ENCODE measurements around the gene TMEM143.
A peak's percentile ranks its signal among the peaks of the same experiment; 100 is the strongest.
"Not testable (repeated sequence)": the region's sequence is repeated elsewhere in the genome, so short reads cannot be mapped to it uniquely, and the experiment has no call there.

TMEM143 gene

GRCh38 chr19:48321622-48322591 is 41.8 kb downstream of the TMEM143 start:
- peak; percentile 99 for DNase-seq

GRCh38 chr19:48321372-48321621 is 42.4 kb downstream of the TMEM143 start:
- peak; percentile 99 for DNase-seq

GRCh38 chr19:48319647-48320541 is 43.8 kb downstream of the TMEM143 start:
- DNase-seq = peak; percentile 81

GRCh38 chr19:48318286-48318987 is 45.3 kb downstream of the TMEM143 start:
- DNase-seq = no peak

GRCh38 chr19:48317708-48317960 is 46.1 kb downstream of the TMEM143 start:
- not testable (repeated sequence) for DNase-seq

DNA sequence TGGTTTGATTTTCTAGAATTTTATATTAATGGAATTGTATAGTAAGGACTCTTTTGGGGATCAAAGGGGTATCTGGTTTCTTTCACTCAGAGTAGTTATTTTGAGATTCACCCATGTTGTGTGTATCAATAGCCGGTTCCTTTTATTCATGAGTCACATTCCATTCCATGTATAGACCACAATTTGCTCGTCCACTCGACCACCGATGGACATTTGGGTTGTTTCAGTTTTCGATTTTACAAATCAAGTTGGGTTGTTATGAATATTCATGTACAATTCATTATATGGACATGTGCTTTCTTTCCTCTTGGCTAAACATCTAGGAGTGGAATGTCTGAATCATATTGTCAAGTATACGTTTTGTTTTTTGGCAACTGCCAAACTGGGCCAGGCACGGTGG is 48.0 kb downstream of the TMEM143 start:
- no peak for DNase-seq

DNA sequence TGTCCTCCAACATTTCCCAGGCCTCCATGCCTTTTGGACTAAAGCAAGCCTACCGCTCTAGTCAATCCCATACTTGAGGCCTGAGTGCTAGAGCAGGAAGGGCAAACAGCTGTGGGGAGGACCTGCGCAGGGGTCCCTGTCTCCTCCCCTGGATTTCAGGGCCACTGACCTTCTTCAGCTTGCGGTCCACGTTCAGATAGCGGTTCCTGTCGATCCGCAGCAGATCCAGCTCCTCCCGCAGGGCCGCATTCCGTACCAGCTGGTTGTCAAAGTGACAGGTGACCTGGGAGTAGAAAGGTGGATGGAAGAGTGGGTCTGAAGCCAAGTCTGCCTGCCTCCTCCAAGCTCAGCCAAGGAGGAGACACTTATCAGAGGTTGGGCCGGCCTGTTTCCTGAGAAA is 52.4 kb downstream of the TMEM143 start:
- DNase-seq = no peak

DNA sequence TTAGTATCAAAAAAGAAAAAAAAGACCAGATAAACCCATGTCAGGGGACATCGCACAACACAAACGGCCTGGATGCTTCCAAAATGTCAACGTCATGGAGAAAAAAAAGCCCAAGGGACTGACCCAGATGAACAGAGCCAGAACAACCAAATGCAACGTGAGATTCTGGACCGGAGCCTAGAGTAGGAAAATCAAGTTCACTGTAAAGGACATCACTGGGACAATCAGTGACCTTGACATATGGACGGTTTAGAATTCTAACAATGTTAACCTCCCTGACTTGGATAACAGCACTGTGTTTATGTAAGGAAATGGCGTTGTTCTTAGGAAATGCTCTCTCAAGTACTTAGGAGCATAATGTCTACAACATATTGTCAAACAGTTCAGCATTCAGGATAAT is 53.5 kb downstream of the TMEM143 start:
- no peak for DNase-seq

- DNase-seq = not testable (repeated sequence)
Observed at GRCh38 chr19:48309731-48310130, 54.0 kb downstream of the TMEM143 start.

DNA sequence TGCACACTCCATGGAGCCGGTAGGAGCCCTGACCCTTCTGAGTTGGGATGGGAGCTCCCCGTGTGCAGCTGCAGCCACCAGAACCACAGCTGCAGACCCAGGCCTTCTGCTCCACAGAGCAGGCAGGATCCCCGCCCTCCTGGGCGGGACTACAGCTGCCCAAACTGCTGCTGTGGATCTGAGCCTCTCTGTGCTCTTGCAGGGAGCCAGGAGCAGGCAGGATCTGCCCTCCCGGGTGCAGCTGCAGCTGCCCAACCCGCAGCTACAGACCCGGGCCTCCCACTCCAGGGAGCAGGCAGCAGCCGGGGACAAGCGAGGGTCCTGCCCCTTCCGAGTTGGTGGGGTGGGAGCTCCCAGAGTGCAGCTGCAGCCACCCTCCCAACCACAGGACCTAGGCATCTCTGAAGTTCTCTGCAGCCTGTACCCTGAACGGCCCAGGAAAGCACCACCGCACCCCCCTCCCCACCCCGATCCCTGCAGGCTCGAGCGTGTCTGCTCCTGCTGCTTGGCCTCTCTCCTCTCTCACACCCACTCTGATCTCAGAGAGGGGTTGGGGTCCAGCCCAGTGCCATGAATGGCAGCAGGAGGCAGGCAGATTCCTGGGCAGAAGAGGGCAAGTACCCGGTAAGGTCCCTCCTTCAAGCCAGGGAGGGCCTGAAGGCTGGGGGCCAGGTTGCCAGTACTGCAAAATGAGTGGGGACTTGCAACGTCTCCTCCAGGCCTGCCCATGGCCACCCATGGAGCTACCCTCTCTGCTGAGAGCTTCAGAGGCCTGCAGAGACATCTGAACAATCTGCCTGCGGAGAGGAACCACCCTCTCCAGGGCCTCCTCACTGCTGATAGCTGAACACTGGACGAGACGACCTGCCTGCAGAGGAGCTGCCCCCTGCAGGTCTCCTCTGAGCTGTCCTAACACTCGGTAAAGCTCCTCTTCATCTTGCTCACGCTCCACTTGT is 54.8 kb downstream of the TMEM143 start:
- no peak for DNase-seq

DNA sequence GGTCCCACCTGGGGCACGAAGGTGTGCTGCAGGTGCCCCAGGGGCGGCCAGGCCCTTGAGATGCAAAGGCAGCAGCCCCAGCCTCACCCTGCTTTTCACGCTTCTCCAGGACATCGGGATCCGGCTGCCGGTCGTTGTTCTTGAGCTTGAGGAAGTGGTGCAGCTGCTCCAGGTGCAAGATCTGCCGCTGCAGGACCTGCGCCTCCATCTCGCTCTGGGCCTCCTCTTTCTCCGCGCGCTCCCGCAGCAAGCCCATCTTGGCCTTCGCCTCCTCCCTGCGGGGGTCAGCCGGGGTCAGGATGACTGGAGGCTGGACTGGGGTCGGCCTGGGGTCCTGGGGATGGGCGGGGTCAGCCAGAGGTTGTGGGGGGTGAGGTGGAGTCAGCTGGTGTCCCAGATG is 59.9 kb downstream of the TMEM143 start:
- no peak for DNase-seq

DNA sequence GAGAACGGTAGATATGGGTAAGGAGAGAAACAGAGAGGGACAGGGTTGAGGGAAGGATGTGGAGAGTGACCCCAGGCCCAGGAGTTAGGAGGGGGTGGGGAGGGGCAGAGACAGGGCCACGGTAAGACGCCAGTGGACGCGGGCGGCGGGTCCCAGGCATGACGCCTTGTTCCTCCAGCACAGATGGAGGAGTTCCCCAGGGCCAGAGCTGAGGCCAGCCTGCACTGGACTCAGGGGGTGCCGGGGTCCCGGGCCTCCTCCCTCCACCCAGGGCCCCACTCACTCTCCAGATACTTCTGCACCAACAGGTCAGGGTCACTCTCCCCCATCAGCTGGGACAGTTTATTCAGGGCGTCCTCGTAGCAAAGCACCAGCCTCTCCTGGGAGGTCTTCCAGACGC is 60.4 kb downstream of the TMEM143 start:
- no peak for DNase-seq

GRCh38 chr19:48302600-48302959 is 61.2 kb downstream of the TMEM143 start:
- no peak for DNase-seq

DNA sequence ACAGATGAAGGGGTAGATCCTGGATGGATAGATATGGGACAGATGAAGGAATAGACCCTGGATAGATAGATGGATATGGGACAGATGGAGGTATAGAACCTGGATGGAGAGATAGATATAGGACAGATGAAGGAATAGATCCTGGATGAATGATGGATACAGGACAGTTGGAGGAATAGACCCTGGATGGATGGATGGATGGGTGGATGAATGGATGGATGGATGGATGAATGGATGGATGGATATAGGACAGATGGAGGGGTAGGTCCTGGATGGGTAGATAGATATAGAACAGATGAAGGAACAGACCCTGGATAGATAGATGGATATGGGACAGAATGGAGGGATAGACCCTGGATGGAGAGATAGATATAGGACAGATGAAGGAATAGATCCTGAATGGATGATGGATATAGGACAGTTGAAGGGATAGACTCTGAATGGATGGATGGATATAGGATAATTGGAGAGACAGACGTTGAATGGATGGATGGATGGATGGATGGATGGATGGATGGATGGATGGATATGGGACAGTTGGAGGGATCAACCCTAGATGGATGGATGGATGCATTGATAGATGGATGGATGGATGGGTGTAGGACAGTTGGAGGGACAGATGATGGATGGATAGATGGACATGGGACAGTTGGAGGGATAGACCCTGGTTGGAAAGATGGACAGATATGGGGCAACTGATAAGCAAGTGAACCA is 61.7 kb downstream of the TMEM143 start:
- no peak for DNase-seq

GRCh38 chr19:48297975-48298374 is 65.8 kb downstream of the TMEM143 start:
- no peak for DNase-seq

- no peak for DNase-seq
Observed at GRCh38 chr19:48296963-48297734, 66.6 kb downstream of the TMEM143 start.

- no peak for DNase-seq
Observed at GRCh38 chr19:48295458-48295857, 68.3 kb downstream of the TMEM143 start.

DNA sequence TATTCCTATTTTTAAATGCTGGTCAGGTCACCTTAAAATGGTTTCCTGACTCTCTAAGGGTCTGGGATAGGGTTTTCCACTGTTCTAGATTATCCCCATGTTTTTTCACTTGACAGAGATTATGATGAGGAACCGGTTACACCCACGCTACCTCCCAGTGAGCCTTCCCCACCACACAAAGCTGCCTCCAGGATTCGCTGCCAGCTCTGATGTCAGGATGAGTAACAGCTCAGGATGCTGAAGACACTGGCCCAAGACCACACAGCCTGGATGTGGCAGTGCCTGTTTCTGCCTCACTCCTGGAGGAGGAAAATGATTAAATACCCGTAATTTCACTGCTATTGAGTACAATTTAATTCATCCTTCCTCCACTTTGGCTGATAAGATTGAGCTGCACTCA is 70.9 kb downstream of the TMEM143 start:
- no peak for DNase-seq

DNA sequence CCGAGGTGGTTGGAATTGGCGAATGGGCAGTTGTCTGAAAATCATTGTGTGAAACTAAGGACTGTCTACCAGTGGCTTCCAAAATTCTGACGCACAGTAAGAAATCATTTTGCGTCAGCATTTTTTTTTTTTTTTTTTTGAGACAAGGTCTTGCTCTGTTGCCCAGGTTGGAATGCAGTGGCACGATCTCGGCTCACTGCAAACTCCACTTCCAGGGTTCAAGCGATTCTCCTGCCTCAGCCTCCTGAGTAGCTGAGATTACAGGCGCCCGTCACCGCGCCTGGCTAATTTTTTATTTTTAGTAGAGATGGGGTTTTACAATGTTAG is 72.3 kb downstream of the TMEM143 start:
- not testable (repeated sequence) for DNase-seq

- DNase-seq = peak; percentile 60
Observed at GRCh38 chr19:48290771-48291488, 72.8 kb downstream of the TMEM143 start.

DNA sequence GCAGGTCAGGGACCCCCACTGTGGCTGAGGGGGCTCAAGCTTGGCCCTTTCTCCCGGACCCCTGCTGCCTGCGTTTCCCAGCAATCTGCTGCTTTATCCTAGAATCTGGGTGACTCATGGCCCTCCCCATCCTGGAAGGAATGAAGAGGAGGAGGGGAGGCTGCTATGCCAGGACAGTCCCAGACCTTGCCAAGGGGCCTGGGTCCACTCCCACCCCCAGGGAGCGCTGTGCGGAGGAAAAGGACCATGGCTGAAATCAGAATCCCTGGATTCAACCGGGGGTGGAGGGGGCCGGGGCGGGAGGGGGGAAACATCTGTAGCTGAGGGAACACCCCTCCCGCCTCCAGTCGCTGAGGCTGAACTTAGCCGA is 73.4 kb downstream of the TMEM143 start:
- no peak for DNase-seq

Data from CD4-positive, alpha-beta T cell treated with Interleukin-12 subunit alpha and Interleukin-12 subunit beta, for 1 hour (primary cell).